GM12878 (cell line): Measurements from ENCODE around the gene SLC26A1. TPM values are rescaled to one million over a fixed set of nuclear protein-coding genes. Genes with fewer than 3 reads are reported as not detected.

Source experiments
- CHD2 ChIP-seq: IDR thresholded peaks from 2 replicates; pipeline ENCODE4 v1.6.1; 2011; ENCODE audit warnings: low read depth, low read length, improper control_type of control experiment, borderline replicate concordance
- CHD4 ChIP-seq: fragments of 200-600 bp; sonication (generic); IDR thresholded peaks from 2 replicates; pipeline ENCODE4 v1.6.1; 2016; ENCODE audit warnings: mild to moderate bottlenecking
- CTCF ChIP-seq, 3 experiments: IDR thresholded peaks in 2 of 3; conservative IDR thresholded peaks in 1 of 3; 2 replicates each; pipeline ENCODE4 v1.5.1; 2011; ENCODE audit warnings: low read depth in 3 of 3, low read length in 3 of 3, mild to moderate bottlenecking in 3 of 3, control low read depth in 2 of 3, moderate library complexity in 2 of 3, inconsistent platforms in 1 of 3, mixed read lengths in 1 of 3; ENCODE audit not compliant: control insufficient read depth in 2 of 3, insufficient read depth in 1 of 3; ENCODE audit errors: extremely low read depth in 1 of 3
- E4F1 ChIP-seq: fragments of 450-650 bp; IDR thresholded peaks from 2 replicates; pipeline ENCODE4 v1.6.1; 2018; ENCODE audit warnings: borderline replicate concordance, mild to moderate bottlenecking; ENCODE audit not compliant: partially characterized antibody
- EGR1 ChIP-seq, 2 experiments: IDR thresholded peaks; 1 replicate in 1 of 2; 2 replicates in 1 of 2; pipeline ENCODE4 v1.6.1; 2011 to 2012; ENCODE audit warnings: low read depth in 2 of 2, low read length in 2 of 2, borderline replicate concordance in 1 of 2, mild to moderate bottlenecking in 1 of 2, moderate library complexity in 1 of 2
- GATAD2B ChIP-seq: fragments of 450-650 bp; conservative IDR thresholded peaks from 2 replicates; pipeline ENCODE4 v1.6.1; 2017; ENCODE audit warnings: low read depth, mild to moderate bottlenecking, moderate library complexity
- LARP7 ChIP-seq: fragments of 450-650 bp; IDR thresholded peaks from 2 replicates; pipeline ENCODE4 v1.6.1; 2017; ENCODE audit warnings: mild to moderate bottlenecking
- MAX ChIP-seq: IDR thresholded peaks from 2 replicates; pipeline ENCODE4 v1.6.1; 2012; ENCODE audit warnings: low read depth, low read length, improper control_type of control experiment
- MTA2 ChIP-seq: fragments of 450-650 bp; IDR thresholded peaks from 2 replicates; pipeline ENCODE4 v1.6.1; 2016; ENCODE audit warnings: low read depth, mild to moderate bottlenecking, moderate library complexity
- MTA3 ChIP-seq: IDR thresholded peaks from 2 replicates; pipeline ENCODE4 v1.6.1; 2012; ENCODE audit warnings: low read length, inconsistent platforms, borderline replicate concordance
- NFIC ChIP-seq: IDR thresholded peaks from 2 replicates; pipeline ENCODE4 v1.6.1; 2012; ENCODE audit warnings: low read depth, mild to moderate bottlenecking, inconsistent platforms, low read length, moderate library complexity
- NRF1 ChIP-seq: conservative IDR thresholded peaks from 2 replicates; pipeline ENCODE4 v1.6.1; 2011; ENCODE audit warnings: mild to moderate bottlenecking, low read depth, low read length, improper control_type of control experiment
- PAX5 ChIP-seq: IDR thresholded peaks from 2 replicates; pipeline ENCODE4 v1.6.1; 2011; ENCODE audit warnings: low read depth, low read length, borderline replicate concordance
- SRF ChIP-seq, 2 experiments: IDR thresholded peaks; 2 replicates each; pipeline ENCODE4 v1.6.1; 2011; ENCODE audit warnings: low read depth in 2 of 2, low read length in 2 of 2, mild to moderate bottlenecking in 1 of 2, moderate library complexity in 1 of 2
- STAT1 ChIP-seq: fragments of 450-650 bp; conservative IDR thresholded peaks from 2 replicates; pipeline ENCODE4 v1.6.1; 2014; ENCODE audit warnings: antibody characterized with exemption, mild to moderate bottlenecking
- WRNIP1 ChIP-seq: IDR thresholded peaks from 2 replicates; pipeline ENCODE4 v1.6.1; 2011; ENCODE audit warnings: low read depth, low read length, improper control_type of control experiment, borderline replicate concordance
- YBX1 ChIP-seq: fragments of 450-650 bp; IDR thresholded peaks from 2 replicates; pipeline ENCODE4 v1.6.1; 2016; ENCODE audit warnings: antibody characterized with exemption
- ZNF592 ChIP-seq: fragments of 450-650 bp; IDR thresholded peaks from 2 replicates; pipeline ENCODE4 v1.6.1; 2017; ENCODE audit warnings: mild to moderate bottlenecking, moderate library complexity
- polyA plus RNA-seq, 11 experiments: library from polyadenylated mRNA; depleted of rRNA in 4 of 11; unstranded in 6 of 11; stranded (reverse) in 5 of 11; fragments of >200 nt; fragmentation: Nextera tagmentation in 4 of 11; fragmentation: Illumina TruSeq in 1 of 11; extraction: Ambion mirVana in 4 of 11; extraction: Trizol in 1 of 11; gene quantifications; 1 replicate in 1 of 11; 2 replicates in 10 of 11; pipeline versions ENCODE4 v1.2.1 to v1.2.3, GENCODE V29; 2011 to 2016; ENCODE audit warnings: inconsistent platforms in 2 of 11, missing spikeins in 2 of 11, low read depth in 1 of 11
- total RNA-seq, 4 experiments: library from RNA; depleted of rRNA in 3 of 4; stranded (reverse); fragments of >200 nt in 3 of 4; fragmentation: Illumina TruSeq in 1 of 4; extraction: Trizol in 1 of 4; gene quantifications; 2 replicates each; pipeline versions ENCODE4 v1.2.1 to v1.2.3, GENCODE V29; 2013 to 2021

Gene SLC26A1
- total and polyA plus RNA-seq, 10 of the 15 experiments (the other 5 are each of a cell fraction or from before 2014, with no cell fraction given) = 0.05 to 0.96 (median 0.28) TPM; not detected in 5

GRCh38 chr4:973431-974397, 19.5 kb downstream of the SLC26A1 start, which contains the start of gene DGKQ (continued):
- TF ChIP-seq MTA3 = no peak
- TF ChIP-seq LARP7 = no peak; the same call in 1 of the 2 replicates
- no peak for TF ChIP-seq WRNIP1
- no peak for TF ChIP-seq CTCF (IDR thresholded peaks at IDR 0.05 in 2 of 3, conservative IDR thresholded peaks at IDR 0.05 in 1 of 3; ENCODE audit: control insufficient read depth in 2 of 3, extremely low read depth in 1 of 3, insufficient read depth in 1 of 3, low read depth in 3 of 3, low read length in 3 of 3)
- no peak for TF ChIP-seq SRF (IDR thresholded peaks at IDR 0.05; ENCODE audit: low read depth in 2 of 2, low read length in 2 of 2)
- no peak for TF ChIP-seq MTA2
- no peak for TF ChIP-seq CHD2
- no peak for TF ChIP-seq MAX
- no peak for TF ChIP-seq PAX5
- TF ChIP-seq NRF1 = peak; percentile 43; the same call in 1 of the 2 replicates
- no peak for TF ChIP-seq NFIC
- TF ChIP-seq YBX1 = no peak
- peak; percentile 67; the same call in 1 of the 2 replicates for TF ChIP-seq GATAD2B
- 0 out of 3 replicates have a peak, but pooled peaks of 1 of the 2 experiments have one; percentile 39 for TF ChIP-seq EGR1 (IDR thresholded peaks at IDR 0.05; ENCODE audit: borderline replicate concordance in 1 of 2, low read depth in 2 of 2, low read length in 2 of 2)
- TF ChIP-seq ZNF592 = no peak
- no peak for TF ChIP-seq CHD4
- no peak for TF ChIP-seq E4F1
- TF ChIP-seq STAT1 = no peak
